ENCODE results near the gene IP6K1.
"Not testable (repeated sequence)": the region's sequence is repeated elsewhere in the genome, so short reads cannot be mapped to it uniquely, and the experiment has no call there.

Gene IP6K1

GRCh38 chr3:49775538-49775937 is 10.8 kb downstream of the IP6K1 start:
- no peak overlapping the region for H3K4me3 ChIP-seq
- H3K27ac ChIP-seq = no peak overlapping the region

DNA sequence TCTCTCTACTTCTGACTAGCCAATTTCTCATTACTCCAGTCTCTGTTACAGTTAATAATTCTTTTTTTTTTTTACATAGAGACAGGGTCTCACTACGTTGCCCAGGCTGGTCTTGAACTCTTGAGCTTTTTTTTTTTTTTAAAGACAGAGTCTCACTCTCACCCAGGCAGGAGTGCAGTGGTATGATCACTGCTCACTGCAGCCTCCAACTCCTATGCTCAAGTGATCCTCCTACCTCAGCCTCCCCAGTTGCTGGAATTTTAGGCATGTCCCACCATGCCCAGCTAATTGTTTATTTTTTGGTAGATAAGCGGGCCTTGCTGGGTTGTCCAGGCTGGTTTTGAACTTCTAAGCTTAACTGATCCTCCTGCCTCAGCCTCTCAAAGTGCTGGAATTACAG is 13.6 kb downstream of the IP6K1 start:
- Histone ChIP-seq H3K4me3 (no peak overlapping the region), H3K27ac (no peak overlapping the region)

DNA sequence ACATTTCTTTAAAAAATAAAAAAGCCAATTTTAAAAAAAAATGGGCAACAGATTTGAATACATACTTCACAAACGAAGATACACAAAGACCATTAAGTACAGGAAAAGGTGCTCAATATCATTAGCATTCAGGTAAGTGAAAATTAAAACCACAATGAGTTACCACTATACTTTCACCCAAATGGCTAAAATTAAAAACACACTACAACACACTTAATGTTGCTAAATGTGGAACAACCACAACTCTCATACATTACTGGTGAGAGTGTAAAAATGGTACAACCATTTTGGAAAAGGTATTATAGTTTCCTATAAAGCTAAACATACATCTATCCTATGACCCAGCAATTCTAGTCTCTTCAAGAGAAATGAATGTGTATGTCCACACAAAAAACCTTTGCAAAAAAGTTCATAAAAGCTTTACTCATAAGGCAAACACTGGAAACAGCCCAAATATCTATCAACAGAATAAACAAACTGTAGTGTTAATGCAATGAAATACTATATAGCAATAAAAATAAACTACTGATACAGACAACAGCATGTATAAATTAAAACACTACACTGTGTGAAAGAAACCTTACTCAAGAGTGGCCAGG is 14.9 kb downstream of the IP6K1 start:
- no peak overlapping the region for H3K4me3 ChIP-seq
- H3K27ac ChIP-seq = no peak overlapping the region

GRCh38 chr3:49769926-49770325 is 16.4 kb downstream of the IP6K1 start:
- no peak overlapping the region for H3K27ac ChIP-seq

DNA sequence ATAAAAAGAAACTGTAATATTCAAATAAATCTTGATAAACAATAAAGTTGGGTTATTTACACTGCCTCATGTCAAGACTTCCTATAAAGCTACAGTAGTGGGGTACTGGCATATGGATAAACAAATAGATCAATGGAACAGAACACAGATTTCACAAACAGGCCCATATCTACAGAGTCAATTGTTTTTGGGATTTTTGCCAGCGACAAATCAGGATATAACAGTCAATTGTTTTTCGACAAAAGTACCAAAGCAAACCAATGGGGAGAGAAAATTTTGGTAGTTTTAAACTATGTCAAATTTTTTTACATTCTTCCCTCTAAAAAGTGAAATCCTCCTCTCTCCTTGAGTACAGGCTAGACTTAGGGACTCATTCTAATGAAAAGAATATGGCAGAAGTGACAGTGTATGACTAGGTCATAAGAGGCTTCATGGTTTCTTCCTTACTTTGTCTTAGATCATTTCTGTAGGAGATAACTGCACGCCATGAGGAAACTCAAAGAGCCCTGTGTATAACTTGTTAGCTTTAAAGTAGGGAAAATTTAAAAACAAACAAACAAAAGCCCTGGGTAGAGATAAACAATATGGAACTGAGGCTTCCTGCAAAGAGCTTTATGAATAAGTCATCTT is 16.9 kb downstream of the IP6K1 start:
- Histone ChIP-seq H3K27ac (peak overlapping the region in 1 of 21 experiments; percentile 0), H3K4me3 (no peak overlapping the region)

More at GRCh38 chr3:49769926-49770325, 16.4 kb downstream of the IP6K1 start:
- no peak overlapping the region for H3K4me3 ChIP-seq

GRCh38 chr3:49763981-49764380 is 22.4 kb downstream of the IP6K1 start:
- Histone ChIP-seq H3K4me3 (no peak overlapping the region), H3K27ac (no peak overlapping the region)

DNA sequence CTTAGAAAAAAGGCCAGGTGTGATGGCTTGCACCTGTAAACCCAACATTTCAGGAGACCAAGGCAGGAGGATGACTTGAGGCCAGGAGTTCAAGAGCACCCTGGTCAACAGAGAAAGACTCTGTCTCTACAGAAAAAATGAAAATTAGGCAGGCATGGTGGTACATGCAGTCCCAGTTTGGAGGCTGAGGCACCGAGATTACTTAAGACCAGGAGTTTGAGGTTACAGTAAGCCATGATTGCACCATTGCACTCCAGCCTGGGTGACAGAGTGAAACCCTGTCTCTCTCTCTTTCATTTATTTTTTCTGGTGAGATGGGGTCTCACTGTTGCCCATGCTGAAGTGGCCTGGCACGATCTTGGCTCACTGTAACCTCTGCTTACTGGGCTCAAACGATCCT is 24.7 kb downstream of the IP6K1 start:
- Histone ChIP-seq H3K27ac (no peak overlapping the region), H3K4me3 (no peak overlapping the region)

- no peak overlapping the region for H3K27ac ChIP-seq
- H3K4me3 ChIP-seq = no peak overlapping the region
These were observed 27.1 kb downstream of the IP6K1 start for GRCh38 chr3:49759226-49759625.

DNA sequence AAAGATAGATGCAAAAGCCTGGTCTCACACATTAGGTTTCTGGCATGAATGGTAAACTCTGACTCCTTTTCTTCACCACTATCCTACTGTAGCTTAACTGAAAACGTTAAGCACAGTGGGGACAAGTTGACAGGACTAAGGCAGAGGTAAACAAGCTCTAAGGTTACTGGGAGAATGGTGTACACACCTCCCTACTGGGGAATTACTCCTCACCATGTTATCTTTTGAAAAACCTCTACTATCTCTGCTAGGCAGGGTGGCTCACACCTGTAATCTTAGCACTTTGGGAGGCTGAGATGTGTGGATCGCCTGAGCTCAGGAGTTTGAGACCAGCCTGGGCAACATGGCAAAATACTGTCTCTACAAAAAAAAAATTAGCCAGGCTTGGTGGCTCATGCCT is 29.1 kb downstream of the IP6K1 start:
- H3K27ac ChIP-seq = no peak overlapping the region
- no peak overlapping the region for H3K4me3 ChIP-seq

DNA sequence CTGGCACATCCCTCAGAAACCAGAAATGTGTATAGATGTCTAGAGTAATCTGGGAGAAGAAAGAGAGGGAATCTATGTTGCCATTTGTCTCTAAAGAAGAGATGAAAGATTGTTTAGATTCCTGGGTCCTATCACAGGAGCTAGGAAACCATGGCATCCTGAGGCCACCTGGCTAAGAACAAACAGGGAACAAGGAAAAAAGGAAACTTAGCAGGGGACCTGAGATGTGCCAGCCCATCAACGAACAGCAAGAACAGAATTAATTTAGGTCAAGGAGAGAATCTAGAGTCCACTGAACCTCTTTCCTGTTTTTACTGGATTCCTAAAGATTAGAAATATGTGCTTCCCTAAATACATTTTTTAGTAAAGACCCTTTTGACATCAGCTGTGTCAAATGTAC is 30.3 kb downstream of the IP6K1 start:
- no peak overlapping the region for H3K4me3 ChIP-seq
- no peak overlapping the region for H3K27ac ChIP-seq

DNA sequence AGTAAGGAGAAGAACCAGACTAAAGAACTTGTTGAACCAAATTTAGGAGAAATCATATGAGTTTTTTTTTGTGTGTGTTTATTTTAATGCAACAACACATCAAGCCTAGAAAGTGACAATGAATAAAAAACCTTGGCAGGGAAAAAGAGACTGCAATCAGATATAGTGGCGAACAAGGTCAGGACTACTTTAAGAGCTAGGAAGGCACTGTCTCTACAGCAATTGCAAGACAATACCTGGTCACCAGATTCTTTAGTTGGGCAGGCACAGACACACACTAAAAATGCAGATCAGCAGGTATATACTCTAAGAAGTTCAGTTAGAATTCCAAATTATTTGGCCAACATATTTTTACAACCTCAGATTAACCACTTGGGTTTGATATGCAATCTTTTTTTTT is 31.8 kb downstream of the IP6K1 start:
- H3K4me3 ChIP-seq = no peak overlapping the region
- H3K27ac ChIP-seq = no peak overlapping the region

DNA sequence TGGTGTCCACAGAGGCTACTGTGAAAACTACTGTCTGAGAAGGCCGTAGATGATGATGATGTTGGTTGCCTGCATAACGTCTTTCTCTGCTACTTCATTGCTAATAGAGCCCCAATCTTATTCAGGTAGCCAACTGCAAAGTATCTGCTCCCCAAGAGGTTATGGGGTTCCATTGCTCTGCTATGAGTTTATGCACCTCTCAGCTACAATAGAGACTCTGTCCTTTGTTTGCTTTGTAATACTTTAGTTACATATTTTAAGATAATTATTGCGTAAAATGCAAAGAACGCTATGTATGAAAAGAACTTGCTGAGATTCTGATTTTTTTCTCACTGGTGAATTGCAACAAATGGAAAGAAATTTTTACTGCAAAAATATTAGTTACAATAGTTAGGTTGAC is 34.8 kb downstream of the IP6K1 start:
- Histone ChIP-seq H3K27ac (no peak overlapping the region), H3K4me3 (no peak overlapping the region)

DNA sequence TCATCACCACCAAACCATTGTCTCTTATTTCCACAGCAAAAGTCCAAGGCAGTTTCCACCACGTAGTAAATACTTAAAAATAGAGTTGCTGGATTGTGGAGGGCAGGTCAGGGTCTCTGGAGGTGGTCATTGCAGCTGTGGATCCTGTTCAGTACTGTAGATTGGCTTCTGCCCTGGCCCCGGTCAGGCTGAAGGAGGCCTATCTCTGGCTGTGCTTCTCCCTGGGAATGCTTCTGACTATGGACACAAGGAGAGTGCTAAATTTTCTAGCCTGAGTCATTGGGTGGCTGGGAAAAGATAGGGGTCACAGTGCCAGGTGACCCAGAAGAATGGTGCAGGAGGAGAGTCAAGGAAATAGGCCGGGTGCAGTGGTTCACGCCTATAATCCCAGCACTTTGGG is 36.3 kb downstream of the IP6K1 start:
- Histone ChIP-seq H3K4me3 (no peak overlapping the region), H3K27ac (no peak overlapping the region)

- not testable (repeated sequence) for H3K27ac ChIP-seq, H3K4me3 ChIP-seq
These were observed 37.5 kb downstream of the IP6K1 start for GRCh38 chr3:49748874-49749273.

DNA sequence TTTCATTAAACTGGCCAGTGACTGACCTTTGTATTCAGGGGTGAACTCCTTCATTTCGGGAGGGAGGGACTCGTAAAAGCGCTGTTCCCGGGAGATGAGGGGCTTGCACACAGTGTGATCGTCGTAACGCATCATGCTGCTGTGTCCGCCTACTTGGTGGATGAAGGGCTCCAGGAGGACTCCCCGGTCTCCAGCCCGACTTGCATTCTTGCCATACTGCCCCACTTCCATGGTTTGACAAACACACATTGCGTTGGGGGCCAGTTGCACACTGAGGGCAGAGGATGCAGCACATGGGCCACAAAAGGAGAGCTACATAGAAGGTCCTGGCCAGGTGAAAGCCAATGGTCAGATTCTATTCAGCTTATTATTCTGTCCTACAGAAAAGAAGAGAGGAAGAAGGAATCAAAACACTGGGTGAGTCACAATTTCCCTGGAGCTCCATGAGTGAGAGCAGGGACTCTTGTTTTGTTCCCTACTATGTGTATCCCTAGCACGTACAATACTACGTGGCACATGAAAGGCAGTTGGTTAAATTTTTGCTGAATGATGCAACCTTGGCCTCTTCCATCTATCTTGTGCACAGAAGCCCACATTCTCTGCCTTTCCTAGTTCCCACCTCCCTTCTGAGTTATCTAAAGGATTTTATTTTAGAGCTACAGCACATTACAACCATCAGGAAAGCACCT is 38.4 kb downstream of the IP6K1 start:
- no peak overlapping the region for H3K27ac ChIP-seq

DNA sequence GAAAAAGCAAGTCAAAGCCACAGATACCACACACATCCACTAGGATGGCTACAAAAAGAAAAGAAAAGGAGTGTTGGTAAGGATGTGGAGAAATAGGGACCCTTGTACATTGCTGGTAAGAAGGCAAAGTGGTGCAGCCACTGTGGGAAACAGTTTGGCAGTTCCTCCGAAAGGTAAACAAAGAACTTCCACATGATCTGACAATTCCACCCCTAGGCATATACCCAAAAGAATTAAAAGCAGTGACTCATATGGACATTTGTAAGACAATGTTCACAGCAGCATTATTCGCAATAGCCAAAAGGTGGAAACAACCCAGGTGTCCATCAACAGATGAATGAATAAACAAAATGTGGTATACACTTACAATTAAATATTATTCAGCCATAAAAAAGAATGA is 40.4 kb downstream of the IP6K1 start:
- H3K27ac ChIP-seq = no peak overlapping the region
- no peak overlapping the region for H3K4me3 ChIP-seq

More for the DNA sequence above, 38.4 kb downstream of the IP6K1 start:
- no peak overlapping the region for H3K4me3 ChIP-seq

DNA sequence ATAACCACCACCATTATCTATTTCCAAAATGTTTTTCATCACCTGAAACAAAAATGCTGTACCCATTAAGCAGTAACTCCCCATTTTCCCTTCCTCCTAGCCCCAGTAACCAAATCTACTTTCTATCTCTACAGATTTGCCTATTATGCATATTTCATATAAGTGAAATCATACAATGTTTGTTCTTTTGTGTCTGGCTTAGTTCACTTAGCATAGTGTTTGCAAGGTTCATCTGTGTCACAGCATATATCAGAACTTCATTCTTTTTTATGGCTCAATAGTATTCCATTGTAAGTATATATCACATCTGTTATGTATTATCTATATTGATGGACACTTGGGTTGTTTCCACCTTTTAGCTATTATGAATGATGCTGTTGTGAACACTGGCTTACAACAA is 45.9 kb downstream of the IP6K1 start:
- H3K4me3 ChIP-seq = no peak overlapping the region
- no peak overlapping the region for H3K27ac ChIP-seq

DNA sequence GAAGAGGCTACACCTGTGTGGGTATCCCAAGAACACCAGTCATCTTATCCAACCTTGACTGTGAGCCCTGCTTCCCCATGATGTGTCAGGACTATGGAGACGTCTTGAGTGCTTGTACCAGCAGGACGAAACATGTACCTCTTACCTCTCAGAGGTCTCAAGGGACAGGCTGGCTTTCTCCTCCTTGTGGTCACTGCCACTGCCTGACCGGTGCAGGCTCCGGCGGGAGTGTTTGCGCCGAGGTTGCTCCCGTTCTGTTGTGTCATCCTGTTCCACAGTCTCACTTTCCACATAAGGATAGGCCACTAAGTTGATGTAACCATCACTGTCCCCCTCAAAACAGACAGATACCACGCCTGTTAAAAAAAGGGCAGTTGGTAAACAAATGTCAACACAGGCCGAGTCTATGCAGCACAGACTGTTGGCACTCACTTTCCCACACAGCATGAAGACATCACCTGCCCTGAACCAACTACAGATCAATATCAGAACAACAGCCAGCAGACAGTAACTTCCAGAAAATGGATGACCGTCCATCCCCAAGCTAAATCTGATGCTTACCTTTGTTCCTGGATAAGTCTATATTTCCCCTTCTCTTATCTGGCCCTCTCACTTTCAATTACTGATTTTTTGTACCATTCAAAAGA is 48.2 kb downstream of the IP6K1 start:
- H3K4me3 ChIP-seq = no peak overlapping the region
- H3K27ac ChIP-seq = no peak overlapping the region

DNA sequence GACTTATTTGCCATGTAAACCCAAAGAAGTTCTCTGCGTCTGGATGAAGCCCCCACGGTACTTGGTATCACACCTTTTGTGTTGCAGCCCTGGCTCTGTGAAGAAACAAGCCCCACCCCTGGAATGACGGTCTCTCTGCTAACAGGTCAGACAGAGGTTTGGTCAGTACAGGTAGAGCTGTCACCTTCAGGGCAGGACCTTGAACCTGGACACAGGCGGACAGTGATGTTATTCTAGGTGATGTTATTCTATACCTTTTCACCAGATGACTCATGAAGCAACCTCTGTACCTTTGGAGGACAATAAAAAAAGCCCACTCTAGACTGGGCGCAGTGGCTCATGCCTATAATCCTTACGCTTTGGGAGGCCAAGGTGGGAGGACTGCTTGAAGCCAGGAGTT is 51.6 kb downstream of the IP6K1 start:
- Histone ChIP-seq H3K27ac (no peak overlapping the region), H3K4me3 (no peak overlapping the region)

- Histone ChIP-seq H3K27ac (no peak overlapping the region), H3K4me3 (no peak overlapping the region)
These were observed 52.8 kb downstream of the IP6K1 start for GRCh38 chr3:49733551-49733950.

- H3K4me3 ChIP-seq = no peak overlapping the region
These were observed 53.7 kb downstream of the IP6K1 start for GRCh38 chr3:49732597-49732996.

More at GRCh38 chr3:49732597-49732996, 53.7 kb downstream of the IP6K1 start:
- H3K27ac ChIP-seq = no peak overlapping the region
